Adrenal gland (tissue), 12 donors: Measurements from ENCODE around the gene SH3PXD2B. TPM values are rescaled to one million over a fixed set of nuclear protein-coding genes. Genes with fewer than 3 reads are reported as not detected.

Source experiments
- DNase-seq, 7 donors: peaks; one replicate each; pipeline ENCODE4 v3.0.0-alpha.2; 2019 to 2020
- H3K27ac ChIP-seq, 5 donors: fragments of 200-600 bp; sonication (generic) in 4 of 5; 1 replicate in 3 of 5; 2 replicates in 2 of 5; pipeline versions ENCODE4 v1.5.1 to v1.8.0; 2016 to 2020; ENCODE audit warnings: mild to moderate bottlenecking in 1 of 5
- H3K27me3 ChIP-seq: fragments of 200-600 bp; 2 replicates; pipeline ENCODE4 v1.8.0; 2021
- H3K36me3 ChIP-seq, 2 donors: fragments of 200-600 bp; replicated peaks in 1 of 2; 1 replicate in 1 of 2; 2 replicates in 1 of 2; pipeline versions ENCODE4 v1.5.1 to v1.8.0; 2018 to 2022
- H3K4me1 ChIP-seq, 2 donors: fragments of 200-600 bp; replicated peaks in 1 of 2; 1 replicate in 1 of 2; 2 replicates in 1 of 2; pipeline versions ENCODE4 v1.5.1 to v1.8.0; 2018 to 2021
- H3K4me3 ChIP-seq, 4 donors: fragments of 200-600 bp; sonication (generic) in 3 of 4; one replicate each; pipeline ENCODE4 v1.5.1; 2016 to 2018
- H3K9me3 ChIP-seq, 3 donors: fragments of 200-600 bp; sonication (generic) in 1 of 3; replicated peaks in 1 of 3; 1 replicate in 2 of 3; 2 replicates in 1 of 3; pipeline versions ENCODE4 v1.5.1 to v1.8.0; 2016 to 2021
- POLR2A ChIP-seq, 2 donors: fragments of 450-650 bp; IDR thresholded peaks; one replicate each; pipeline ENCODE4 v1.6.1; 2017; ENCODE audit warnings: antibody characterized with exemption in 2 of 2, mild to moderate bottlenecking in 2 of 2, moderate library complexity in 1 of 2
- WGBS, 4 donors: extraction: QIAGEN DNeasy Blood & Tissue Kit in 2 of 4; methylation state at CpG; one replicate each; pipeline versions ENCODE4 v1.1.5 to v1.1.7; 2013 to 2017; 5-methylcytosine and 5-hydroxymethylcytosine counted together
- intact Hi-C, 2 donors: fragments of 100-400 bp; cut with DNase I; formaldehyde crosslinking; loops; one replicate each; pipeline versions ENCODE4 v1.14.1 to v1.15.0; 2022 to 2023
- polyA plus RNA-seq, 3 donors: library from polyadenylated mRNA; stranded (reverse); fragments of 200-250 nt in 2 of 3; fragments of 350-450 nt in 1 of 3; fragmentation: Illumina TruSeq in 1 of 3; extraction: RNeasy Lipid Tissue Mini Kit (QIAGEN cat#74804) in 1 of 3; gene quantifications; one replicate each; pipeline ENCODE4 v1.2.3, GENCODE V29; 2013 to 2014
- total RNA-seq, 9 donors: library from RNA; depleted of rRNA in 4 of 9; stranded (reverse); fragments of >200 nt in 4 of 9; fragments of 120-200 nt in 1 of 9; fragmentation: NEBNext Ultra II Directional in 1 of 9; extraction: Animal tissue kit (Norgen Biotek cat#: 25700) in 1 of 9; gene quantifications; one replicate each; pipeline versions ENCODE4 v1.1.0 to v1.2.4, GENCODE V29; 2013 to 2023
- TF ChIP-seq, protein P1 (sequence below), 6 experiments: fragments of 450-650 bp in 4 of 6; fragments of 200-600 bp in 2 of 6; sonication (generic) in 1 of 6; IDR thresholded peaks; 1 replicate in 5 of 6; 2 replicates in 1 of 6; pipeline versions ENCODE4 v1.5.1 to v1.8.0; 2016 to 2021; ENCODE audit warnings: antibody characterized with exemption in 6 of 6, mild to moderate bottlenecking in 2 of 6, moderate library complexity in 1 of 6
- donor health status: healthy with polysubstance abuse.
- donor health status: Bipolar disorder and iron deficiency.
- donor health status: DM: yes; HTN: yes; CAD: no.
- donor health status: DM: no; HTN: no; CAD: no.
- donor health status: DM: no; HTN: no; CAD: no.
- donor health status: DM: yes; HTN: yes; CAD: no.

The SH3PXD2B gene
- total and polyA plus RNA-seq, 12 donors: 15.2 to 111 (median 51.5) TPM

DNA sequence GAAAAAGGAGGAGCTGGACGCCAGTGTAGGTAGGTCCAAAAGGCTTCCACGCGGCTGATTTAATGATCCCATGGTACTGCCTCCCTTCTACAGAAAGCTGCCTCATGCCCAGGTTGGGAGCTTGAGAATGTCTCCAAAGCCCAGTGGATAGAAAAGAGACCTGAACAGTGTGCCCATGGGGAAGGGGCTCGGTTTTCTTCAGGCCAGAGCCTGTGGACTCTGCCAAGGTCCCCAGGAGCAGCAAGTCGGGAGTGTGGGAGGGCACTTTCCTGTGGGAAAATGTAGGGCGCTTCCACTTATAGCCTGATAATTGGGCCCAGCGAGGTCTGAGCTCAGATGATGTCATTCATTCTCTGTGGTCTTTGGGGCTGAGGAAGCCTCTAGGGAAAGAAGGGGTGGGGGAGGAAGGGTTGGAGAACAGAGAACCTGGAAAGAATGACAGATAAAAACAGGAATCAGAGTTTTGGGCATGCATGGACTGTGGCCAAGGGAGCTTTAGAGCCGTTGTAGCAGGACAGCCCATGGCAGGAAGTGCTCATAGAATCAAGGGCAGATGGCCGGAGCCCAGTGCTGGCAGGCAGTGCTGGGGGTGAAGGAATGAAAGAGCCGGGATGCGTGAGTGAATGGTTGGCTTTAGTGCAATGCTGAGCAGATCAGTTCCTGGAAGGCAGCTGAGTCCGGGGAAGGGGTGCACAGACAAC lies 42.5 kb upstream of the SH3PXD2B start:
- Histone ChIP-seq H3K4me3 (no peak overlapping the region), H3K4me1 (peaks cover 0 to 10% of the 10 kb centered on the region in 2 donors), H3K9me3 (no peaks in the 10 kb centered on the region), H3K27ac (peak overlapping the region in 2 of 5 donors; percentile 50 to 73), H3K36me3 (no peaks in the 10 kb centered on the region), H3K27me3 (no peaks in the 10 kb centered on the region)
- TF ChIP-seq POLR2A (IDR thresholded peaks at IDR 0.05): no peak
- intact Hi-C loops: no loop called here
- 44 to 51% (median 47%) methylated on average over 11 to 12 of the region's 12 CpGs for WGBS, 4 donors
- DNase-seq: peak in 6 of 7 donors; percentile 52 to 72 (median 61)

DNA sequence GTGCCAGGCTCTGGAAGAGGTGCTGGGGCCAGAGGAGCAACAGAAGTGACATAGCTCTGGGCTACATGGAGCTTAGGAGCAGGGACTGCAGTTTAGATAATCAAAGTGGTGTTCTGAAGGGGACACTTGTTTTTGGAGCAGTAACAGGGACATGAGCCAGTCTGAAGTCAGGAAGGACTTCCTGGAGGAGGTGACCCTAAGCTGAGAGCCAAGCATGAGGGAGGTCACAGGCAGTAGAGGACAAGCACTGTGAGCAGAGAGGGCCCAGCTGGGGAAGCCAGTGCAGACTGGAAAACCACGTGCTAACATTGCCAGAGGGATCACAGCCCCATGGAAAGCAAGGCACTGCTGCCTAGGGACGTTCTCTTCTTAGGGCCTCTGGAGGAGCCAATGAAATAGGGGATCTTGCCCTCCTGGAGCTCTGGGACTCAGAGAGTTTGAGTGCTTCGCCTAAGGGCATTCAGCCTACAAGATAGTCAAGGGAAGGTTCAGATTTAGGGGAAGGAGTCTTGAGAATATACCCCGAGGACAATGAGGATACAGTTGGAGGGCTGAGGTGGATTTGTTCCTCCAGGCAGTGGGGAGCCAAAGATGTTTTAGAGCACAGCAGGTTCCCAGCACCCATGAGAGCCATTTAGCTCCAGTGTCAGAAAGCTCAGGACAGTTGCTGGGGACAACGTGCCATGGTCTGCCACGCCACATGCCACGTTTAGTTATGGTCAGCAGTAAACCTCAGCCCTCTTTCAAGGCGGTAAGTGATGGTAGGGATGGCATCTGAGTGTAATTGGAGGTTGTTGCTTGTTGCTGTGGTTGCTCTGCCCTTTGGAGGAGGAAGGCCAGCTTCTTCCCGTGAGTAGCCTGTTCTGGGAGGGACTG lies 40.5 kb upstream of the SH3PXD2B start:
- peak in 3 of 7 donors; percentile 12 to 45 (median 13) for DNase-seq

DNA sequence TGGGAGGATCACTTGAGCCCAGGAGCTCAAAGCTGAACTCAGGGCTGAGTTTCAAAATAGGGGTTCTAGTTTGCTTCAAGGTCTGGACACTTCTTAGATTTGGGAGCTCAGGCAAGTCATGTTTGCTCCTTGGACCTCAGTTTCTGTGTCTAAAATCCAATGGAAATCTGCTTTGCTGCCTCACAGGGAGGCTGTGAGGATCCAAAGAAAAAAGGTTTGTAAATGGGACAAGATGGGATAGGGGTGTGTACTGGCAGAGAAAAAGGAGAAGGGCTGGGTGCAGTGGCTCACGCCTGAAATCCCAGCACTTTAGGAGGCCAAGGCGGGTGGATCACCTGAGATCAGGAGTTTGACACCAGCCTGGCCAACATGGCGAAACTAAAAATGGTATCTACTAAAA lies 39.6 kb upstream of the SH3PXD2B start:
- no peaks in the 10 kb centered on the region for H3K9me3 ChIP-seq
- H3K36me3 ChIP-seq: no peaks in the 10 kb centered on the region
- TF ChIP-seq, protein P1, sequence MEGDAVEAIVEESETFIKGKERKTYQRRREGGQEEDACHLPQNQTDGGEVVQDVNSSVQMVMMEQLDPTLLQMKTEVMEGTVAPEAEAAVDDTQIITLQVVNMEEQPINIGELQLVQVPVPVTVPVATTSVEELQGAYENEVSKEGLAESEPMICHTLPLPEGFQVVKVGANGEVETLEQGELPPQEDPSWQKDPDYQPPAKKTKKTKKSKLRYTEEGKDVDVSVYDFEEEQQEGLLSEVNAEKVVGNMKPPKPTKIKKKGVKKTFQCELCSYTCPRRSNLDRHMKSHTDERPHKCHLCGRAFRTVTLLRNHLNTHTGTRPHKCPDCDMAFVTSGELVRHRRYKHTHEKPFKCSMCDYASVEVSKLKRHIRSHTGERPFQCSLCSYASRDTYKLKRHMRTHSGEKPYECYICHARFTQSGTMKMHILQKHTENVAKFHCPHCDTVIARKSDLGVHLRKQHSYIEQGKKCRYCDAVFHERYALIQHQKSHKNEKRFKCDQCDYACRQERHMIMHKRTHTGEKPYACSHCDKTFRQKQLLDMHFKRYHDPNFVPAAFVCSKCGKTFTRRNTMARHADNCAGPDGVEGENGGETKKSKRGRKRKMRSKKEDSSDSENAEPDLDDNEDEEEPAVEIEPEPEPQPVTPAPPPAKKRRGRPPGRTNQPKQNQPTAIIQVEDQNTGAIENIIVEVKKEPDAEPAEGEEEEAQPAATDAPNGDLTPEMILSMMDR (IDR thresholded peaks at IDR 0.05): no peak
- TF ChIP-seq POLR2A (IDR thresholded peaks at IDR 0.05): no peak
- intact Hi-C loops: loop anchor here in 1 of 2 donors (5.0 kb wide), 1 partner anchor 48 kb away; no protein-coding TSS in a partner anchor
- H3K27me3 ChIP-seq: no peaks in the 10 kb centered on the region
- DNase-seq: peak in 1 of 7 donors; percentile 6
- peaks cover 0 to 10% of the 10 kb centered on the region in 2 donors for H3K4me1 ChIP-seq
- no peak overlapping the region for H3K27ac ChIP-seq
- no peak overlapping the region for H3K4me3 ChIP-seq
- WGBS, 4 donors: 91 to 94% (median 93%) methylated on average over 3 of the region's 3 CpGs

More for the DNA sequence above, 40.5 kb upstream of the SH3PXD2B start:
- Histone ChIP-seq H3K36me3 (no peaks in the 10 kb centered on the region), H3K27me3 (no peaks in the 10 kb centered on the region), H3K4me3 (no peak overlapping the region), H3K9me3 (no peaks in the 10 kb centered on the region), H3K4me1 (peaks cover 0 to 10% of the 10 kb centered on the region in 2 donors), H3K27ac (peak overlapping the region in 1 of 5 donors; percentile 17)
- TF ChIP-seq, protein P1 (IDR thresholded peaks at IDR 0.05): no peak
- TF ChIP-seq POLR2A (IDR thresholded peaks at IDR 0.05): no peak
- WGBS, 4 donors: 88 to 90% (median 89%) methylated on average over 6 to 9 of the region's 9 CpGs
- intact Hi-C loops: loop anchor here in 1 of 2 donors (5.0 kb wide), 1 partner anchor 47 kb away; no protein-coding TSS in a partner anchor

DNA sequence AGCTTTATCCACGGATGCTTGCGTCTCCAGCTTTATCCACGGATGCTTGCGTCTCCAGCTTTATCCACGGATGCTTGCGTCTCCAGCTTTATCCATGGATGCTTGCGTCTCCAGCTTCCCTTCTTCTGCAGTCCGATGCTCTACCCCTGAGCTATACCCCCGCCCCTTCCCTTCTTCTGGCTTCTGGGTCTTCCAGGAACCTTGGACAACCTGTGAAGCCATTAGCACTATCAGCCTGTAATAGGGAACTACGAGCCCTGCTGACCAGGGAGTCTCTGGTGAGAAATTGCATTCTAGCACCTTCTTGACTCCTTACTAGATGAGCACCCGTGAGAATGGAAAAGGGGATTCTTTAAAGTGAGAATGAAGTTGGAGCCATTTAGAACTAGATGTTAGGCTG lies 39.1 kb upstream of the SH3PXD2B start:
- no peaks in the 10 kb centered on the region for H3K36me3 ChIP-seq
- no peak overlapping the region for H3K4me3 ChIP-seq
- peak in 1 of 7 donors; percentile 20 for DNase-seq
- intact Hi-C loops: loop anchor here in 1 of 2 donors (5.0 kb wide), 1 partner anchor 49 kb away; no protein-coding TSS in a partner anchor
- H3K4me1 ChIP-seq: peaks cover 0 to 10% of the 10 kb centered on the region in 2 donors
- H3K27ac ChIP-seq: no peak overlapping the region
- H3K9me3 ChIP-seq: no peaks in the 10 kb centered on the region
- 92 to 93% (median 92%) methylated on average over 10 to 11 of the region's 11 CpGs for WGBS, 4 donors
- TF ChIP-seq, protein P1 (IDR thresholded peaks at IDR 0.05): no peak
- TF ChIP-seq POLR2A (IDR thresholded peaks at IDR 0.05): no peak
- no peaks in the 10 kb centered on the region for H3K27me3 ChIP-seq
